ENCODE data around the gene TSEN2.

- TF ChIP-seq TEAD4 (IDR thresholded peaks at IDR 0.05) (no peak), REST (IDR thresholded peaks at IDR 0.05; ENCODE audit: low read depth) (no peak), RAD21 (IDR thresholded peaks at IDR 0.05; ENCODE audit: low read depth) (no peak)
These were observed 78.2 kb downstream of the TSEN2 start for GRCh38 chr3:12562451-12562850.

Measured in Ishikawa (cell line).